GM18498 (cell line): ENCODE measurements around the gene PRKAA1.

Experiments used
- ATAC-seq: cut with Tn5 transposase; IDR thresholded peaks from one replicate; pipeline ENCODE4 v1.9.1; 2021; ENCODE audit warnings: mild to moderate bottlenecking, moderate library complexity; ENCODE audit not compliant: unreplicated experiment

PRKAA1 gene

DNA sequence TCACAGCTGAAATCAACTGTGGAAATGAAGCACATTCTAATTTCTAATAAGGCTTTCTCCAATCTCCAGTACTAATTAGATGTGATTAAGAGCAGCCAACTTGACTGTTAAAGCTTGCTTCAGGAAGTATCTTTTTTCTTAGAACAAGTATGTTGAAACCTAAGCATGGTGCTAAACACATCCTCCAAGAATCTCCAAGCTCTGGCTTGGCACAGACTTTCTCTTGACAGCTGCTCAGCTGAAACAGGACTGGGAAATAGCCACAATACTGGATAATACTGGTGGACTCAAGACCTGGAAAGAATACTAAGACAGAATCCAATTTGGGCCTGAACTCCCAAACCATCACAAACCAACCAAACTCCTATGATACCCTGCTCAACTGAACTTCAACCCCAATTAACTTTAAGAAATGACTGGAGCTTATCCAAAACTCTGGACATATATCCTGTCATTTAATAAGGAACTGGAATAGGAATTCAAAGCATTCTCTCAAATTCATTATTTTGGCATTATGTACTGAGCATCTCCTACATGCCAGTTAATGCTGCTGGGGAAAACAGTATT lies 16.2 kb downstream of the PRKAA1 start:
- no peak for ATAC-seq

DNA sequence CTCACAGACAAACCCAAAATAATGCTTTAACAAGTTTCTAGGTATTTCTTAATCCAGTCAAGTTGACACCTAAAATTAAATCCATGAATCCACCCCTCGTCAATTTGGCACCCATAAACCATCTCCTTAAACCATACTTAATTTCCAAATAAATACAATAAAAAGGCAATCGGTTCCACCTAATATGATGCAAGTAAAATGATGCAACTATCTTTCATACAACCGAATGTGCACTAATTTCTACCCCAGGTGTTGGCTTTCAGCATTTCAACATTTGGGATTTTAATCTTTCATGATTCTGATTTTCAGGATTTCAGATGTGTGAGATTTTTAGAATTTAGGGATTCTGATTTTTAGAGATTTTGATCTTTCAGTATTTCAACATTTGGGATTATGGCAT lies 17.3 kb downstream of the PRKAA1 start:
- no peak for ATAC-seq

GRCh38 chr5:40780199-40780598 lies 18.0 kb downstream of the PRKAA1 start:
- no peak for ATAC-seq

DNA sequence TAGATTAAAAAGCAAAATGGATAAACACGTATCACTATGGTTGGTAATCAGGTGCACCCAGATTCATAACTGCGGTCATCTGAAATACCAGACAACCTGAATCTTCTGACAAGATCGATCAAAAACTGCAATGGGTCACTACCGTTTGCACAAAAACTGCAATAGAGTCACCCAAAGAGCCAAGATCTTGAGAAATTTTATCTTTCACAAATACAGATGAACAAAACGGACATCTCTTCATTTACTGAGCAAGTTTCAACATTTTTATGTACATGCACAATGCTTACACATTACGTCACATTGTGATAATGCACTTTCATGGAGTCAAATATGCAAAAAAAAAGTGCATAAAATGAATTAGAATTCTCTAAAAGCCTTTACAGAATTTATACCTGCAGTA lies 18.6 kb downstream of the PRKAA1 start:
- ATAC-seq = no peak

GRCh38 chr5:40778133-40778532 lies 20.0 kb downstream of the PRKAA1 start:
- ATAC-seq = no peak

- no peak for ATAC-seq
Measured at GRCh38 chr5:40776658-40776977, 21.6 kb downstream of the PRKAA1 start.

GRCh38 chr5:40775846-40776657 lies 22.1 kb downstream of the PRKAA1 start:
- ATAC-seq = no peak

DNA sequence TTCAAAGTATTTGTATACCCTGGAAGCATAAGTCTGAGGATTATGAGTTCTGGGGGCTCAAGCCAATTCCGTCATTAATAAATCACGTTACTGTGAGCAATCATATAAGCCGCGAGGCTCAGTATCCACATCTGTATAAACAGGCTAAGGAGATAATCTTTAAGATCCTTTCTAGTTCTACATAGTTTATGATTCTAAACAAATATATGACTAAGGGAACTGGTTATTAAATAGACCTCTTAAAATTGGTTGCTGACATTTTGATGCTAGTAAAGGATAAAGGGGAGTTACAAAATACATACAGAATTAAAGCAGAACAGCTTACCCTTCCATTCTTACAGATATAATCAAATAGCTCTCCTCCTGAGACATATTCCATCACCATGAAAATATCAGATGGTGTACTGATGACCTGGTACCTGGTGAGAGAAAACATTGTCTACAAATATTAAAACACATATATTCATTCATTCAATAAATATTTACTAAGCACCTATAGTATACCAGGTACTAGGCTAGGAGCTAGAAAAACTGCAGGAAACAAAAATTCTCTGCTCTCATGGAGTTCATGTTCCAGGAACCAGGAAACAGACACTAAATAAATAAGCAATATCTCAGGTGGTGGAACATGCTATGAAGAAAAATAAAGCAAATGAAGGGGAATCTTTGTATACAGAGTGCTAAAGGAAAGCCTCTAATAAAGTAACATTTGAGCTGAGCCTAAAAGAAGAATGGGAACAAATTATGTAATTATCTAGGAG lies 22.9 kb downstream of the PRKAA1 start:
- no peak for ATAC-seq

DNA sequence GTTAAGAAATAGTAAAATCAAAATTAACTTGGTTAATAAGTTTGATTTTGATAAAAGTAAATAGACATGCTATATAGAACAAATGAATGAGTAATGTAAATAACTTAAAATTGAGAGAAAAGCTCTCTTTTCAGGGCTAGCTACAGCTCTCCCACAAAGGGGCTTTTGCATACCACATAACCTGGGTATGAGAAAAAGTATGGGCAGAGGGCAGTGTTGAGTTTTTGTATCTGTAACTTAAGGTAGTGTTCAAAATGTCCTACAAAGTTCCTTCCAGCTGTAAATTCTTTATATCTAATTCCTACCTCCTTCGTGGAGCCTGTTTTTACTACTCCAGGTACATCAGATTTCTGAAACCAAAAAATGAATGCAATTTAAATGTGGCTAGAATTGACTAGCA lies 23.6 kb downstream of the PRKAA1 start:
- no peak for ATAC-seq

DNA sequence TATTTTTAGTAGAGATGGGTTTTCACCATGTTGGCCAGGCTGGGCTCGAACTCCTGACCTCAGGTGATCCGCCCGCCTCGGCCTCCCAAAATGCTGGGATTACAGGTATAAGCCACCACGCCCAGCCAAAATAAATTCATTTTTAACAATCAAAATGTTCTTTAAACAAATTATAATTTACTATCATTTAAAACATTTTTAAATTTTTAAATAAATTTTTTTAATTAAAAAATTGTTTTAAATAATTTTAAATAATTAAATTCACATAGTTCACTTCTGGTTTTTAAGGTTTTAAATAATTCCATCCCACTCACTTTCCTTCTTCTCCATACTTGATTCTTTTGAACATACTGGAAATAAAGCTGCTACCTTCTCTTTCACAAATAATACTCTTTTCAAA lies 27.4 kb downstream of the PRKAA1 start:
- ATAC-seq = no peak

- ATAC-seq = no peak
Measured at GRCh38 chr5:40762705-40763104, 35.5 kb downstream of the PRKAA1 start.

GRCh38 chr5:40757400-40757799 lies 40.8 kb downstream of the PRKAA1 start:
- no peak for ATAC-seq

- peak; percentile 88 for ATAC-seq
Measured at GRCh38 chr5:40755407-40756365, 42.5 kb downstream of the PRKAA1 start, which contains the start of gene TTC33. TSS of gene TTC33 (minus strand) at chr5:40755961. CDS start at chr5:40747018, 8,943 bp downstream.

DNA sequence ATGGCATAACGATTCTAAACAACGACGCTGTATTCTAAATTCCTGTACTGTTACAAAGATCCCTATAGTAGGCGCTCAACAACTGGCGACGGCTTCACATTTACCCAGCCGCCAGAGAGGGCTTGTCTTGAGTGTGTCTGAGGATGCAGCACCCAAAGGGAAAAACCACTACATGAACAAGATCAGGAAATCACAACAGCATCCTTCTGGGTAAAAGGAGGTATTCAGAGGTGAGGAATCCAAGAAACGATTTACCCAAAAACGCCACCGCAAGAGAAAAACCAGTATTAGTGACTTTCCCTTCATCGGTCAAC lies 43.1 kb downstream of the PRKAA1 start:
- ATAC-seq = peak; percentile 85

- ATAC-seq = peak; percentile 16
Measured at GRCh38 chr5:40754381-40755092, 43.6 kb downstream of the PRKAA1 start.

- no peak for ATAC-seq
Measured at GRCh38 chr5:40746703-40747102, 51.5 kb downstream of the PRKAA1 start.

- no peak for ATAC-seq
Measured at GRCh38 chr5:40743771-40744170, 54.4 kb downstream of the PRKAA1 start.

DNA sequence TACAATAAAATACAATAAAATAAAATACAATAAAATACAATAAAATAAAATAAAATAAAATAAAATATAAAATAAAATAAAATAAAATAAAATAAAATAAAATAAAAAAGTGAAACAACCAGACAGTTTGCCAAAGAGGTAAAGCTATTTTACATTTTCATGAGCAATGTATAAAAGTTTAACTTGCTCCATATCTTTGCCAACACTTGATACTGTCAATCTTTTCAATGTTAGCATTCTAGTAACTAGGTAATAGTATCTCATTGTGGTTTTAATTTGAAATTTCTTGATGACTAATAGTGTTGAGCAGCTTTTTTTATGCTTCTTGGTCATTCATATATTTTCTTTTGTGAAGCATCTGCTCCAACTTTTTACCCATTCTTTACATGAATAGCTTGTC lies 59.7 kb downstream of the PRKAA1 start:
- no peak for ATAC-seq

GRCh38 chr5:40736103-40736875 lies 61.9 kb downstream of the PRKAA1 start:
- peak; percentile 78 for ATAC-seq

- no peak for ATAC-seq
Measured at GRCh38 chr5:40735609-40736008, 62.6 kb downstream of the PRKAA1 start.
